Measurements from ENCODE around the gene KIAA0930.
"Not testable (repeated sequence)": the region's sequence is repeated elsewhere in the genome, so short reads cannot be mapped to it uniquely, and the experiment has no call there.

KIAA0930 gene

GRCh38 chr22:45262931-45263462, 22.3 kb upstream of the KIAA0930 start:
- DNase-seq: no peak

- no peak for DNase-seq
These were observed 21.7 kb upstream of the KIAA0930 start for GRCh38 chr22:45262195-45262930.

DNA sequence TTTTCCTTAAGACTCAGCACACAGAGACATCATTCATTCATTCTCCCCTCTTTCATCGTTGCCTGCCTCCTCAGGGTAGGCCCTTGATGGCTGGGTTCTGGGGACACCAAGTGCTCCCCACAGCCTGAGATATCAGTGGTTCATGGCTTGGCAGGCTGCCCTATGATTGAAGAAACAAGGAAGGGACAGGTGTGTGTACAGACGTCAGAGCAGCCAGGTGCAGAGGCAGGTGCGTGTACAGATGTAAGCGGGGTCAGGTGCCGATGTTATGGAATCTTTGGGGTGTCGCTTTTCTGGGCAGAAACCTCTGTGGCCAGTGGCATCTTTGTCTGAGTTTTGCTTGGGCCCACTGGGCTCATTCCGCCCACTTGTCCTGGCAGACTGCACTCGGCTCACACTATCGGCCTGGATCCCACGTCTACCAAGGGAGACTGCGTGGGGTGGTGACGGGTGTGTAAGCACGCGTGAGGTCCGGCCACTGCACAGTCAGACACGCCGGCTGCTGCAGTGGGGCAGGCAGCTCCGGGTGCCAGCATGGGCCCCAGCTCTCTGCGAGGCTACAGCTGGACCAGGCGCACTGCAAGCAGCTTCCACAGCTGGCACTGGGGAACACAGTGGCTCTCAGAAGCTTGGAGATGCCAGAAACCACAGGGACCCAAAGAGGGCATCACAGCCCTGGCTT, 20.9 kb upstream of the KIAA0930 start:
- DNase-seq: no peak

DNA sequence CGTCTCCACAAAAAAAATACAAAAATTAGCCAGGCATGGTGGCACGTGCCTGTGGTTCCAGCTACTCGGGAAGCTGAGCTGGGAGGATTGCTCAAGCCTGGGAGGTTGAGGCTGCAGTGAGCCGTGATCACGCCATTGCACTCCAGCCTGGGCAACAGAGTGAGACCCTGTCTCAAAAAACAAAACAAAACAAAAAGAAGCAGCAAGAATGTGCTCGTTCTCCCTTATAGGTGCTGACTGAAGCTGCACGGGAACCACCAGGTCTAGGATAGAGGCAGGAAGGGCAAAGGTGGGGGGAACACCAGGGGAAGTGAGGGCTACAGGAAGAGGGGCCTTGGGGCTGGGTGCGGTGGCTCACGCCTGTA, 19.7 kb upstream of the KIAA0930 start:
- not testable (repeated sequence) for DNase-seq

GRCh38 chr22:45259754-45260394, 19.2 kb upstream of the KIAA0930 start:
- no peak for DNase-seq

DNA sequence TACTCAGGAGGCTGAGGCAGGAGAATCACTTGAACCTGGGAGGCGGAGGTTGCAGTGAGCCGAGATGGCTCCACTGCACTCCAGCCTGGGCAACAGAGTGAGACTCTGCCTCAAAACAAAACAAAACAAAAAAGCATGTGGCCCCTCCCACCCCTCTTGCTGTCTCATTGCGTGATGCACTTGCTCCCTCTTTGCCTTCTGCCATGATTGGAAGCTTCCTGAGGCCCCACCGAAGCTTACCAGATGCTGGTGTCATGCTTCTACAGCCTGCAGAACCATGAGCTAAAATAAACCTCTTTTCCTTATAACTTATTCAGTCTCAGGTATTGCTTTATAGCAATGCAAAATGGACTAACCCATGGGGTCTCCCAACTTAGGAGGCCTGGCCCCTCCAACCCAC, 17.2 kb upstream of the KIAA0930 start:
- not testable (repeated sequence) for DNase-seq

DNA sequence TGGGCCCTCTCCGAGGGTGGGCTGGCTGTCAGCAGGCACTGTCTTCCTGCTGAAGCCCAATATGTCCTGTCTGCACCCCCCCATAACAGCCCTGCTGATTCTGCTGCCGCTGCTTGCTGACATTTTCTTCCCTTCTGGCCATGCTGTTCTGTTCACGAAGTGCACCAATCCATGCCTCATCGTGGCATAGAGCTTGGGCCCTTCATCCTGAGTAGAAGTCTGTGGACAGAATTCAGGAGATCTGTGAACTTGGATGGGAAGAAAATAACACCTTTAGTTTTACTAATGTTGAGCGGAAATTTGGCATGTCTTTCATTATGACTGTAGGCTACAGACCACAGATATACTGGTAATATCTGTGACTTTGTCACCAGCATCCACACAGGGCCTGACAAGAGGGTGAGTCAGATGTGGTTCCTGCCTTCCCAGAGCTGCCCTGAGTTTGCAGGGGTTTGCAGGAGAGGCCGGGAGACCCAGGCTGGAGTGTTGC, 14.1 kb upstream of the KIAA0930 start:
- no peak for DNase-seq

DNA sequence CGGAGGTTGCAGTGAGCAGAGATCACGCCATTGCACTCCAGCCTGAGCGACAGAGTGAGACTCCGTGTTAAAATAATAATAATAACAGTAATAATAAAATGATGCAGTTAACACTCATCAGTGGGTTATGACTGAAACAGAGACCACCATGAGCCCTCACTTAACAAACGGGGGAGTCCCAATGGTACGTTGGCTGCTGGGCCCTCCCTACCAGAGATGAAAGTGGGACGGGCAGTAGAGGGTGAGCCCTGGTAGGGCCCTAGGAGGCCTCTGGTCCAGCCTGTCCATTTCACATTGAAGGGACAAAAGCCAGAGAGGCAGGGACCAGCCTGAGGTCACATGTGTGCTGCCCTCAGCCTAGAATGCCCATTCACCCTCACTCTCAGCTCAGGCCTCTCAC, 13.7 kb upstream of the KIAA0930 start:
- no peak for DNase-seq

DNA sequence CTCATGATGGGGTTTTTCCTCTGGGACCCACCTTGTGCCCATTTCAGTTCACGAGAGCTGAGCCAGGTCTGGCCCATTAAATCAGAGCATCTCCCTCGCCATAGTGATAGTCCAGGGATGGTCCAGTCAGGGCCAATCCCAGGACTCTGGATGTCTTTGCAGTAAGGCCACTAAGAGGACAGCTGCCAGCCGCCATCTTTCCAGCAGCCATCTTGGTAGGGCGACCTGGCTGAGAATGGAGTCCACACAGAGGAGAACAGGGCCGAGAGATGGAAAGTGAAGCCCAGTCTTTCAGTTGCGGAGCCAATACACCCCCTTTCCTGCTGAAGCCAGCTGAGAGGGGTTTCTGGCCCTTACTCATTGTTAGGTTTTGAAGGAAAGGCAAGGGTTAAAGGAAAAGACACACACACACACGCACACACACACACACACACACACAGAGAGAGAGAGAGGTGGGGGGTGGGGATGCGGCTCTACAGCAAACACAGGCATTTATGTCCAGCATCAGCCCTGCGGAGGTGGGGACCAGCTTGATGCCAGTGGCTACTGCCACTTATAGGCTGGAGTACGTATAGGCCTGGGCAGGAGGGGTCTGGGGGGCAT, 12.4 kb upstream of the KIAA0930 start:
- DNase-seq: no peak

DNA sequence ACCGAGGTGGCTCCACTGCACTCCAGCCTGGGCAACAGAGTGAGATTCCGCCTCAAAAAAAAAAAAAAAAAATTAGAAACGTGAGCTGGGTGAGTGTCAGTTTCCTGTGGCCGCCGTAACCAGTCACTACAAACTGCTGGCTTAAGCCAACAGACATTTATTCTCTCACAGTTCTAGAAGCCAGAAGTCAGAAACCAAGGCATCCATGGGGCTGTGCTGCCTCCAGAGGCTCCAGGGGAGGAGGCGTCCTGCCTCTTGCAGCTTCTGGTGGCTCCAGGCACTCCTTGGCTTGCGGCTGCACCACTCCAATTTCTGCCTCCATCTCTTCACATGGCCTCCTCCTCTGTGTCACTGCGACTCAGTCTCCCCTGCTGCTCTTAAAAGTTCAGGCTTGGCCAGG, 11.1 kb upstream of the KIAA0930 start:
- DNase-seq: no peak

DNA sequence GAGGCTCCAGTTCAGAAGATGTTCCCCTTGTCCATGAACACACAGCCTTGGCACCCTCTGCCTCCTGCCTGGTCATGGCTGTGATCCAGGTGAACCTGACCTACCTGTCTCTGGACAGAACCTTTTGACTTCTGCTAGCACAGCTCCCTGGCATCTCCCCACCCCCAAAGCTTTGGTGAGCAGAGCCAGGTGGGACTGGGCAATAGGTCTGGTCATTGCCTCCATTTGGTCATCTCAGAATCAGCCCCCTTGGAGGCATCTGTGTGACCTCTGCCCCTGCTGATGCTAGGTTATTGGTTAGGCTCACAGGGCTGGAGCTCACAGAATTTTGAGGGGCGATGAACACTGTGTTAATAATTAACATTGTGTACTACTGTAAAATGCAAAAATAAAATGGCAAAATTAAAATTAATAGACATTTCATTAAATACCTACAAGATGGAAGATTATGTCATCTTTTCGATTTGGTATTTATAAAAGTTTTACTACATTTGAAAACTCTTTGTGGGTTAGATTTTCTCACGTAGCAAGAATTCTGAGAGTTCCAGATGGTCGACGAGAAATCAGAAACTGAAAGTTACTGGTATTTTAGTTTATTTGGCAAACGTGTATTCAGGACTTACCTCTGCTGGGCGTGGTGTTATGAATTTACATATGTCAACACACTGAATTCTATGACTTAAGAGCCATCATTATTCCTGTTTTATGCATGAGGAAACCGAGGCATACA, 8.3 kb upstream of the KIAA0930 start:
- DNase-seq: no peak

DNA sequence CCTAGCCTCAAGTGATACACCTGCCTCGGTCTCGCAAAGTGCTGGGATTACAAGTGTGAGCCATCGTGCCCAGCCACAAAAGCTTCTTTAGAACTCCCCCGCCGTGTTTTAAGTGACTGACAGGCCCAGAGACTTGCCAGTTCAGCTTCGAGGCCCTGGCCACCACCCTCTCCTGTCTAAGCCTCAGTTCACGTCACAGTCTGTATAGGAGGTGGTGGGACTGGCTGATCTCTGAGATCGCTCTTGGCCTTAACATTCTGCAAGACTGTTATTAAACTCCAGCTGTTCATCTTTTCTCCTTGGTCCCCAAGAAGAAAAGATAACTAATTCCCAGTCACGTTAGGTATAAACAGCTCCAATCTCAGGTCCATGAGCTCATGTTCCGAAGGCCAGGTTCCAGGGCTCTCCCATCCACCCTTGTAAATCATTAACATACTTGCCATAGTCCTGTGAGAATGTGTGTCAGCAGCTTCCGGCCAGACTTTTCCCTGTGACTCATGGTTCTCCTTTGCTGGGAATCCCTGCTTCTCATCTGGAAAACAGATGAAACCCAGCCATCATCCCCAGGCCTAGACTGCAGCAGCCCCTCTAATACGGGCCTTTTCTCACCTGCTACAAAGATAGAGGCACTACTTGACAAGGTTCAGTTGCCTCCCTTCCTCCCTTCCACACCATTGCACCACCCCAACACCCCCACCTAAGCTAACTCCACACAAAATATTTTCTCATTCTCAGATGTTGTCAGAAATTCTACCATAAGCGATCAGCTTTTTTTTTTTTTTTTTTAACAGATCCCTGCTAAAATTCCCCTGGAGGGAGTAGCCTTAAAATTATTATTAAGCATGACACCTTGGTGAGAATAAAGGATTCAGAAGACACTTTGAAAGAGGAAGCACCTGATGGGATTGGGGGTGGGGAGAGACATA, 5.6 kb upstream of the KIAA0930 start:
- no peak for DNase-seq

DNA sequence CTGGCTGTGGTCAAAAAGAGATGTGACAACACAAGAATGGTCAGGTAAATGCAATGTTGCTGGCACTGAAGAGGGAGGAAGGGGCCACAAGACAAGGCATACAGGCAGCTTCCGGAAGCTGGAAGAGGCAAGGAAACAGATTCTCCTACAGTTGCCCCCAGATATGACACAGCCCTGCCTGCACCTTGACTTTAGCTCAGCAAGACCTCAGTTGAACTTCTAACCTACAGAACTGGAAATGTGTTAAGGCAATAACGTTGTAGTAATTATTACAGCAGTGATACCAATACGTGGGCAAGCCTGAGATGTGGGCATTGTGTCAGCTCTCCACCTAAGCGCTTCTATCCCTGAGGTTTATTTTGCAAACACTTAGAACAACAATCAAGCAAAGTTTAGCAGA, 4.2 kb upstream of the KIAA0930 start:
- no peak for DNase-seq

DNA sequence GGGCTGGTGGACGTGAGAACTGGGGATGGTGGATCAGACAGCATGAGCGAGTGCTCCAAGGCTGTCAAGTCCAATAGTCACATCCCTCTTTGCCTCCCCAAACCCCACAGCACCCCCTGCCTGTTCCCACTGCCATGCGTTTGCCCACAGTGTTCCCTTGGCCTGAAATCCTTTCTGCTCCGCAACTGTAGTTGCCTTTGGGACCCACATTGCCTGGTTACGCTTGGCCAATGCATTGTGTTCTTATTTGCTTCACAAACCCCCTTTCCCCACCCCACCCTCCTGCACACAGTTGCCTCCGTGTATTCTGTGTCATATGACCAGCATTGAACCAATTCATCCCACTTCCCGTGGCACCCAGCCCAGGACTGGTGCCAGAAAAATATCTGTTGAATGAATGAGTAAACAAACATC, 2.1 kb upstream of the KIAA0930 start:
- DNase-seq: no peak

DNA sequence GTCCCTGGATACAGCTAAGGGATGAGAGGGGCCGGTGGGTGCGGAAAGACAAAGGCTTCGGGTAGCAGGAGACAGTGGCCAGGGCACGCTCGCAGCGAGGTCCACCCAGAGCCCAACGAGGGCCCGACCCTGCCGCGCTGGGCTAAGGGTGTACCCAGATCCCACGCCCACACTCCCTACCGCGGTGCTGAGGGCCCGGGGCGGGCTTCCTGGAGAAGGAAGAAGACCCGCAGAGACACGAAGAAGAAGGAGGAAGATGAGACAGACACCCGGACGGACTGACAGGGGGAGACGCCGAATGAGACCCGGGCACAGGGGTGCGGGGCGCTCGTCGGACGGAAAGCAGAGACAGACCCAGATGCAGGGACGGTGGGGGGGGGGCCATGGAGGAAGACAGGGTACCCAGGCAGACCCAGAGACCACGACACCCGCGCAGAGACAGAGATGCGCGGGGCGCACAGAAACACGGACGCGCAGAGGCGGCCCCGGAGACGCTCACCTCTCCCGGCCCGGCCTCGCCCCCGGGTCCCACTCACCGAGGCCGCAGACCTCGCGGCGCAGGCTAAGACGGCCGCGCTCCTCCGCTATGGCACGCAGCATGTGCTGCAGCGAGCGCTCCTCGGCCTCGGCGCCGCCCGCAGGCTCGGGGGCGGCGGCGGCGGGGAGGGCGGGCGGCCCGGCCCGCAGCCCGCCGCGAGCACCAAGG, 437 bp downstream of the KIAA0930 start:
- no peak for DNase-seq

DNA sequence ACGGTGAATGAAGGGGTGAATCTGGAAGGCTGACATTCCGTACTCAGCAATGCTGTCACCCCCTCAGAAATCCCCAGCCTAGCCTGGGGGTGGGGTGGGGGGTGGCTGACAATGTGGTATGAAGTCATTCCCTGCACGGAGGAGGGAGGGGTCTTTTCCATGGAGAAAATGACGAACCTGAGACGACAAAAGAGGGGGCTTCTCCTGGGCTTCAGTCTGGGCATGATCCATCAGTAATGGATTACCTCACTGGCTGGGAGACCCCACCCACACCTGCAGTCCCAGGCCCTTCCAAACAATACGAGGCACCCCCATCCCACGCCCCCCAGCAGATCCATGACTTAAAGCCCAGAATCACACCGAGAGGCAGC, 1.0 kb downstream of the KIAA0930 start:
- DNase-seq: no peak

GRCh38 chr22:45238957-45239680, 1.6 kb downstream of the KIAA0930 start:
- no peak for DNase-seq

- DNase-seq: no peak
These were observed 2.4 kb downstream of the KIAA0930 start for GRCh38 chr22:45238076-45238956.

Data from central memory CD4-positive, alpha-beta T cell (primary cell).